ENCODE measurements around the gene ZNF17. TPM values are rescaled to one million over a fixed set of nuclear protein-coding genes. Genes with fewer than 3 reads are reported as not detected.

Gene ZNF17
- polyA plus RNA-seq, 3 donors: 1.4 to 3.3 (median 2.3) TPM

DNA sequence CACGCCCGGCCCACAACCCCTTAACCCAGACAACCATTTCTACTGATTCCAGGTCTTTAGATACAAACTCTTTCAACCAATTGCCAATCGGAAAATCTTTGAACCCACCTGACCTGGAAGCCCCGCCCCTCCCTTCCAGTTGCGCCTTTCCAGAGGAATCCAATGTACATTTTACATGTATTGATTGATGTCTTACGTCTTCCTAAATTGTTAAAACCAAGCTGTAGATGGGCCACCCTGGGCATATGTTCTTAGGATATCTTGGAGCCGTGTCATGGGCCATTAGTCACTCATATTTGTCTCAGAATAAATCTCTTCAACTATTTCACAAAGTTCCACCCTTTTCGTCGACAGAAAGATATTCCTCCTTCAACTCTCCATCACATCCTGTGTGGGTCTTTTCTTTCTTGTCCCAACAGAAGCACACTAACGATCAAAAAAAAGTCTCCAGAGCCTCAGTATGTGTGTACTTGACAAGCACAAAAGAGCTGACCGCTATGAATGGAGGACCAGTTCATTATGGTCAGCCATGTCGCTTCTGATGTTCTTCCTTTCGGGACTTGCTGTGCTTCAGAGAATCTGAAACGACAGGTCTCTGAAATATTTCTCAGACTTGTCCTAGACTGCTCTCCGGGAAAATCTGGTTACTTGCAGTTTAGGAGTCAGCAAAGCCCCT, 23.6 kb downstream of the ZNF17 start:
- peak overlapping the region in 1 of 2 donors; percentile 55 for H3K27ac ChIP-seq (ENCODE audit: low read depth in 1 of 2, low read length in 2 of 2)
- Mint-ChIP-seq H3K27ac (peak overlapping the region in 5 of 7 donors; percentile 63 to 79 (median 65)), H3K27me3 (ENCODE audit: low read depth in 3 of 3) (peaks cover 0 to 4% (median 1%) of the 10 kb centered on the region in 3 donors), H3K4me1 (peaks cover 22% of the 10 kb centered on the region), H3K9me3 (peaks cover 26 to 56% (median 41%) of the 10 kb centered on the region in 7 donors), H3K36me3 (peaks cover 12 to 15% of the 10 kb centered on the region in 2 donors), H3K4me3 (peak overlapping the region; percentile 91 to 96)
- no peaks in the 10 kb centered on the region for H4K20me1 ChIP-seq (ENCODE audit: insufficient read depth, low read length)
- H3K79me2 ChIP-seq (ENCODE audit: insufficient read depth, low read length): peaks cover 13% of the 10 kb centered on the region
- peak overlapping the region; percentile 52 to 80 (median 72) for H3K4me3 ChIP-seq (replicated peaks in 1 of 3; ENCODE audit: low read depth in 2 of 3, low read length in 3 of 3)
- 24% methylated on average over 10 of the region's 15 CpGs for WGBS (ENCODE audit: insufficient coverage)
- H3K27me3 ChIP-seq (ENCODE audit: control insufficient read depth in 2 of 2, insufficient read depth in 2 of 2, low read length in 2 of 2): no peaks in the 10 kb centered on the region
- H3K36me3 ChIP-seq (replicated peaks in 1 of 2; ENCODE audit: control insufficient read depth in 1 of 2, insufficient read depth in 2 of 2, low read length in 2 of 2): peaks cover 0 to 14% of the 10 kb centered on the region in 2 donors
- TF ChIP-seq CTCF (IDR thresholded peaks at IDR 0.05): no peak
- peak in 2 of 3 donors; percentile 3 to 5 for DNase-seq
- H3K9me3 ChIP-seq (replicated peaks in 1 of 2; ENCODE audit: control insufficient read depth in 1 of 2, insufficient read depth in 1 of 2, low read length in 2 of 2): peaks cover 30 to 31% of the 10 kb centered on the region in 2 donors
- peak overlapping the region; percentile 90 for H2AFZ ChIP-seq (ENCODE audit: insufficient read depth, low read depth, low read length, poor library complexity, severe bottlenecking)
- no peak overlapping the region for H3K9ac ChIP-seq (ENCODE audit: insufficient read depth, low read length, poor library complexity, severe bottlenecking)
- intact Hi-C loops (cut with micrococcal nuclease): loop anchor here (2.0 to 10.0 kb wide), 4 partner anchors 24 to 70 kb away; partner anchors contain the start of genes ZNF17 (in 2 of the 2), TRAPPC2B (in 1 of the 2), ZNF419 (in 1 of the 2) and ZNF547 (in 1 of the 2)
- peak overlapping the region; percentile 80 for H3K4me2 ChIP-seq (replicated peaks; ENCODE audit: extremely low read depth, low read length, poor library complexity, severe bottlenecking)
- peaks cover 13 to 20% of the 10 kb centered on the region in 2 donors for H3K4me1 ChIP-seq (ENCODE audit: control insufficient read depth in 1 of 2, insufficient read depth in 2 of 2, low read length in 2 of 2)

GRCh38 chr19:57435062-57435978, 24.4 kb downstream of the ZNF17 start, which contains the start of gene ZNF749:
ZNF749 (plus strand) TSS chr19:57435325; CDS start chr19:57435579, 254 bp downstream.
- Histone ChIP-seq H3K27ac (ENCODE audit: low read depth in 1 of 2, low read length in 2 of 2) (peak within 1 kb of the TSS in 1 of 2 donors; percentile 55), H3K27me3 (ENCODE audit: control insufficient read depth in 2 of 2, insufficient read depth in 2 of 2, low read length in 2 of 2) (no peaks in the 10 kb centered on the region), H3K4me1 (ENCODE audit: control insufficient read depth in 1 of 2, insufficient read depth in 2 of 2, low read length in 2 of 2) (peaks cover 13 to 20% of the 10 kb centered on the region in 2 donors), H3K9ac (ENCODE audit: insufficient read depth, low read length, poor library complexity, severe bottlenecking) (peak within 1 kb of the TSS; percentile 68), H3K9me3 (replicated peaks in 1 of 2; ENCODE audit: control insufficient read depth in 1 of 2, insufficient read depth in 1 of 2, low read length in 2 of 2) (peaks cover 29 to 37% of the 10 kb centered on the region in 2 donors), H2AFZ (ENCODE audit: insufficient read depth, low read depth, low read length, poor library complexity, severe bottlenecking) (peak within 1 kb of the TSS; percentile 90), H3K4me2 (replicated peaks; ENCODE audit: extremely low read depth, low read length, poor library complexity, severe bottlenecking) (peak within 1 kb of the TSS; percentile 80), H3K4me3 (replicated peaks in 1 of 3; ENCODE audit: low read depth in 2 of 3, low read length in 3 of 3) (peak within 1 kb of the TSS; percentile 66 to 80 (median 72)), H3K36me3 (replicated peaks in 1 of 2; ENCODE audit: control insufficient read depth in 1 of 2, insufficient read depth in 2 of 2, low read length in 2 of 2) (peaks cover 0 to 14% of the 10 kb centered on the region in 2 donors), H4K20me1 (ENCODE audit: insufficient read depth, low read length) (no peaks in the 10 kb centered on the region), H3K79me2 (ENCODE audit: insufficient read depth, low read length) (peaks cover 13% of the 10 kb centered on the region)
- peak; percentile 94 to 98 (median 94) for DNase-seq
- H3K27me3 Mint-ChIP-seq (ENCODE audit: low read depth in 3 of 3): peaks cover 0 to 4% (median 1%) of the 10 kb centered on the region in 3 donors
- under 1% methylated on average over 59 of the region's 61 CpGs for WGBS (ENCODE audit: insufficient coverage)
- no peak for TF ChIP-seq CTCF (IDR thresholded peaks at IDR 0.05)
- peaks cover 12 to 19% of the 10 kb centered on the region in 2 donors for H3K36me3 Mint-ChIP-seq
- H3K4me1 Mint-ChIP-seq: peaks cover 22% of the 10 kb centered on the region
- H3K4me3 Mint-ChIP-seq: peak within 1 kb of the TSS; percentile 91 to 96
- intact Hi-C loops (cut with micrococcal nuclease): loop anchor here (2.0 to 10.0 kb wide), 4 partner anchors 25 to 71 kb away; partner anchors contain the start of genes ZNF17 (in 2 of the 2), TRAPPC2B (in 1 of the 2), ZNF419 (in 1 of the 2) and ZNF547 (in 1 of the 2)
- peaks cover 28 to 62% (median 41%) of the 10 kb centered on the region in 7 donors for H3K9me3 Mint-ChIP-seq
- peak within 1 kb of the TSS; percentile 49 to 89 (median 69) for H3K27ac Mint-ChIP-seq
